ENCODE data around the gene HUS1. TPM values are rescaled to one million over a fixed set of nuclear protein-coding genes. Genes with fewer than 3 reads are reported as not detected.

The HUS1 gene
- total RNA-seq, 1 donor from 2014 or later, result 40.6 TPM

GRCh38 chr7:47947355-47947749 is 32.1 kb downstream of the HUS1 start:
- Mint-ChIP-seq H3K27me3 (ENCODE audit: unreplicated experiment) (no peaks in the 10 kb centered on the region), H3K36me3 (ENCODE audit: unreplicated experiment) (no peaks in the 10 kb centered on the region), H3K4me3 (ENCODE audit: unreplicated experiment) (no peak overlapping the region), H3K9me3 (ENCODE audit: unreplicated experiment) (peaks cover 2% of the 10 kb centered on the region), H3K27ac (ENCODE audit: unreplicated experiment) (peak overlapping the region; percentile 9), H3K4me1 (ENCODE audit: low read depth, unreplicated experiment) (peaks cover 16% of the 10 kb centered on the region)
- no peak for TF ChIP-seq CTCF (IDR thresholded peaks at IDR 0.05; ENCODE audit: partially characterized antibody, unreplicated experiment)
- no peak for DNase-seq

- Mint-ChIP-seq H3K27me3 (ENCODE audit: unreplicated experiment) (no peaks in the 10 kb centered on the region), H3K4me1 (ENCODE audit: low read depth, unreplicated experiment) (peaks cover 16% of the 10 kb centered on the region)
- no peak for TF ChIP-seq CTCF (IDR thresholded peaks at IDR 0.05; ENCODE audit: partially characterized antibody, unreplicated experiment)
Measured at GRCh38 chr7:47946581-47947354, 32.6 kb downstream of the HUS1 start.

GRCh38 chr7:47945261-47946015 is 34.0 kb downstream of the HUS1 start:
- peak; percentile 87 for DNase-seq
- TF ChIP-seq CTCF (IDR thresholded peaks at IDR 0.05; ENCODE audit: partially characterized antibody, unreplicated experiment), result peak; percentile 91
- H3K4me1 Mint-ChIP-seq (ENCODE audit: low read depth, unreplicated experiment), result peaks cover 16% of the 10 kb centered on the region
- no peak overlapping the region for H3K4me3 Mint-ChIP-seq (ENCODE audit: unreplicated experiment)
- no peak overlapping the region for H3K27ac Mint-ChIP-seq (ENCODE audit: unreplicated experiment)
- H3K27me3 Mint-ChIP-seq (ENCODE audit: unreplicated experiment), result no peaks in the 10 kb centered on the region
- H3K9me3 Mint-ChIP-seq (ENCODE audit: unreplicated experiment), result peaks cover 2% of the 10 kb centered on the region
- H3K36me3 Mint-ChIP-seq (ENCODE audit: unreplicated experiment), result no peaks in the 10 kb centered on the region

More at GRCh38 chr7:47946581-47947354, 32.6 kb downstream of the HUS1 start:
- Mint-ChIP-seq H3K27ac (ENCODE audit: unreplicated experiment) (peak overlapping the region; percentile 19), H3K36me3 (ENCODE audit: unreplicated experiment) (no peaks in the 10 kb centered on the region), H3K4me3 (ENCODE audit: unreplicated experiment) (no peak overlapping the region), H3K9me3 (ENCODE audit: unreplicated experiment) (peaks cover 2% of the 10 kb centered on the region)
- DNase-seq, result no peak

- Mint-ChIP-seq H3K9me3 (ENCODE audit: unreplicated experiment) (peaks cover 2% of the 10 kb centered on the region), H3K27ac (ENCODE audit: unreplicated experiment) (no peak overlapping the region), H3K27me3 (ENCODE audit: unreplicated experiment) (no peaks in the 10 kb centered on the region), H3K4me1 (ENCODE audit: low read depth, unreplicated experiment) (peaks cover 16% of the 10 kb centered on the region), H3K4me3 (ENCODE audit: unreplicated experiment) (no peak overlapping the region), H3K36me3 (ENCODE audit: unreplicated experiment) (no peaks in the 10 kb centered on the region)
- no peak for DNase-seq
- TF ChIP-seq CTCF (IDR thresholded peaks at IDR 0.05; ENCODE audit: partially characterized antibody, unreplicated experiment), result no peak
Measured at GRCh38 chr7:47944536-47945260, 34.7 kb downstream of the HUS1 start.
